GM21515 (cell line): Measurements from ENCODE around the gene CHST6.
"Not testable (repeated sequence)": the region's sequence is repeated elsewhere in the genome, so short reads cannot be mapped to it uniquely, and the experiment has no call there.

Source experiments
- ATAC-seq: cut with Tn5 transposase; IDR thresholded peaks from one replicate; pipeline ENCODE4 v1.9.1; 2021; ENCODE audit not compliant: unreplicated experiment

CHST6 gene

GRCh38 chr16:75503801-75504200, 8.6 kb upstream of the CHST6 start:
- no peak for ATAC-seq

DNA sequence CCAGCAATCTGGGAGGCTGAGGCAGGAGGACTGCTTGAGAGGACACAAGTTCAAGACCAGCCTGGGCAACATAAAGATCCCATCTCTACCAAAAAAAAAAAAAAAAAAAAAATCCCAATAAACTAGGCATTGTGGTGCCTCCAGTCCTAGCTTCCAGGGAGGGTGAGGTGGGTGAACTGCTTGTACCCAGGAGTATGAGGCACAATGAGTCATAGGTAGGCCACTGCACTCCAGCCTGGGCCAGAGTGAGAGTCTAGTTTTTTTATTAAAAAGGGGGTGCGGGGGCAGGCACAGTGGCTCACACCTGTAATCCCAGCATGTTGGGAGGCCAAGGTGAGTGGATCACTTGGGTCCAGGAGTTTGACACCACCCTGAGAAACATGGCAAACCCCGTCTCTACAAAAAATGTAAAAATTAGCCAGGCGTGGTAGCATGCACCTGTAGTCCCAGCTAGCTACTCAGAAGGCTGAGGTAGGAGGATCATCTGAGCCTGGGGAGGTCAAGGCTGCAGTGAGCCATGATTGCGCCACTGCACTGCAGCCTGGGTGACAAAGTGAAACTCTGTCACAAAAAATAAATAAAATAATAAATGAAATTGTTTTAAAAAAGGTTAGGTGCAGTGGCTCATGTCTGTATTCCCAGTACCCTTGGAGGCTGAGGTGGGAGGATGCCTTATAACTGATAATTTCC, 7.8 kb upstream of the CHST6 start:
- no peak for ATAC-seq

DNA sequence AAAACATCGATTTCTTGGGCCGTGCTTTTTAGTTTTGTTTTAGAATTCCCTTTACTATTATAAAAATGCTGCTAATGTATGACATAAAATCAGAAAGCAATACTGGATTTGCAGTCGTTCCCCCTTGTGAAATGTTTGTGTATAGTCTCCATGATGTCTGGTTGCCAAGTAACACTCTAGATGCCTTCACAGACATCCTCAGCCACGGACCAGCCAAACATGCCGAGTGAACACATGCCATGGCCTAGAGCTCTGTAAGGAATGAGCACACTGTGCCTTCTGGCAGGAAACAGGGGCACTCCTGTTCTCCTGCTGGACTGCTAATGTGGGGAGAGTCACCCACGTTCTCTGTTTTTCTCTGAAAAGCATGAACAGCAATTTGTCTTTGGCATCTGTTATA, 6.6 kb upstream of the CHST6 start:
- ATAC-seq = not testable (repeated sequence)

DNA sequence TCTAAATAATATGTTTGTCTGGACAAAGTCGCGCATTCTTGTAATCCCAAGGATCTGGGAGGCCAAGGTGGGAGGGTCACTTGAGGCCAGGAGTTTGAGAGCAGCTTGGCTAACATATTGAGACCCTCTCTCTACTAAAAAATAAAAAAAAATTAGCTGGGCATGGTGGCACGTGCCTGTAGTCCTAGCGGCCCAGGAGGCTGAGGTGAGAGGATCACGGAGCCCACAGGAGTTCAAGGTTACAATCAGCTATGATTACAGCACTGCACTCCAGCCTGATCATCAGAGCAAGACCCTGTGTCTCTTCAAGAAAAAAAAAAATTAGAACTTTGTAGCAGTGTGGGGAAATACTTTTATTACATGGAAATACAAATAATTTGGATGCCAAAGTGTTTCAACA, 6.1 kb upstream of the CHST6 start:
- ATAC-seq = no peak

- not testable (repeated sequence) for ATAC-seq
Observed at GRCh38 chr16:75498605-75499322, 3.5 kb upstream of the CHST6 start.

- no peak for ATAC-seq
Observed at GRCh38 chr16:75497558-75497957, 2.3 kb upstream of the CHST6 start.

- no peak for ATAC-seq
Observed at GRCh38 chr16:75494661-75495075, 573 bp downstream of the CHST6 start.

- ATAC-seq = no peak
Observed at GRCh38 chr16:75494184-75494583, 1.1 kb downstream of the CHST6 start.

- no peak for ATAC-seq
Observed at GRCh38 chr16:75491876-75492275, 3.4 kb downstream of the CHST6 start.

GRCh38 chr16:75488322-75488721, 6.9 kb downstream of the CHST6 start:
- no peak for ATAC-seq

DNA sequence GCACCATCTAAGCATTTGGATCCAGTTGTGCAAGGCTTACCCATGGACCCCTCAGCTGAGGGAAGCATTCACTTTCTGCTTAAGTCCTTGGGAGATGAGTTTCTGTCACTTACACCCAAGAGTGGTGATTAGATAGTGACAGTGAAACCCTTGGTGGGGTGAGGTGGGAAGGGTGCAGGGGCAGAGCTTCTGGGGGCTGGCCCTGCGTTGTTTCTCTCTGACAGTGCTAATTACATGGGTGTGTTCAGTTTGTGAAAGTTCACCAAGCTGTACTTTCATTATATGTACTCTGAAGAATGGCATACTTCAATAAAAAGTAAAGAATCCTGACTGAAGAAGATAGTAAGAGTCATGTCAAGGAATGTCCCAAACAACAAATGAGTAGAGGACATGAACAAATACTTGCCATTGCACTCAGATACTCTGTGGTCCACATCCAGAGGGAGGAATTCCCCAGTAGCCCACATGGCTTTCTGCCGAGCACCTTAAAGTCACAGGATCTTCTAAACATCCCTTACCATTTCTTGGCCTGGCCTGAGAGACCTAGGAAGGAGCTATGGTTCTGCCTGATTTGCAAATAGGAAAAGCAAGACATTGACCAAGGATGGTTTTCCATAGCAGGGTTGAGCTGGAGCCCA, 8.4 kb downstream of the CHST6 start:
- peak; percentile 49 for ATAC-seq

- ATAC-seq = no peak
Observed at GRCh38 chr16:75486014-75486675, 9.1 kb downstream of the CHST6 start.

DNA sequence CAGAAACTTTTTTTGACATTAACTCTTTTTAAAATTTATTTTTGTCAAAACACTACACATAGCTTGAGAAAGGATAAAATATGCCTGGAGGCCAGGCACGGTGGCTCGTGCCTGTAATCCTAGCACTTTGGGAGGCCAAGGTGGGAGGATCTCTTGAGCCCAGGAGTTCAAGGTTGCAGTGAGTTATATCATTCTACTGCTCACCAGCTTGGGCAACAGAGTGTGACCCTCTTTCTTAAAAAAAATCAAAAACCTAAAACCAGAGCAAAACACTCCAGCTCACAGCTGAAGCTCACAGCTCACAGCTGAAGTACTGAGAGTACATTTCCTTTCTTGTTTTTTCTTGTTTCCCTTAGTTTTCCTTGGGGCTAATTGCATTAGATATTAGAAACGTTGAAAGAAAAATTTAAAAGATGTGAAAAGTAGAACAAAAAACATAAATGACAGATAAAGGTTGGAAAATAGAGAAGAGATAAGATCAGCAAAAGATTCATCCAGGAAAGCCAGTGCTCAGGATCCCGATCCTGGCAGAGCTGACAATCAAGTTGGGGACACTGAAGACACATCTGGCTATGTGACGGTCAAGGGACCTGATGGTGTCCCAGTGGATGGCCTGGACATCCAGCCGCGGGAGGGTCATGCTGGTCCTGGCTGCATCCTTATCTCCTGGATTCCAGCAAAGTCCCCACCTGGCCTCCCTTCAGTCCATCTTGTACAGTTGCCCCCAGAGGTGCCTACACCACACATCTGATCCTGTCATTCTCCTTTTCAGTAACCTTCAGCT, 9.8 kb downstream of the CHST6 start:
- no peak for ATAC-seq

DNA sequence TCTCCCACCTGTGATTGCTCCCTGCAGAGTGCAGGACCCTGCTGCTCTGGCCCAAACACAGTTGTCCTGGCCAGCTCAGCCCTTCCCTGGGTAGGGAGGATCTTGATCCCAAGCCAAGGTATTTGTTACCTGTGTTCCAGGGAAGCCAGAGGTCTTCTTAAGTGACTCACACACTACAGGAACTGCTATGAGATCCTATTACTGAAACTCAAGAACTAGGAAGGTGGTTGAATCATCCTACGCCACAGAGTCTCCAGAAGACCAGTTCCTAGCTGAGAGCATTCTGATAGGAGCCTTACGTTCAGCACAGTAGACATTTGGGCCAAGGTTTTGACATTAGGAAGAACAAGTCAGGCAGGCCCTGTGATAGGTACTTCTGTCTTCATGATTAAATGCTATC, 12.0 kb downstream of the CHST6 start:
- ATAC-seq = no peak

GRCh38 chr16:75482434-75483205, 12.6 kb downstream of the CHST6 start:
- no peak for ATAC-seq

- no peak for ATAC-seq
Observed at GRCh38 chr16:75481475-75481874, 13.8 kb downstream of the CHST6 start.

- ATAC-seq = no peak
Observed at GRCh38 chr16:75479421-75479990, 15.7 kb downstream of the CHST6 start.

DNA sequence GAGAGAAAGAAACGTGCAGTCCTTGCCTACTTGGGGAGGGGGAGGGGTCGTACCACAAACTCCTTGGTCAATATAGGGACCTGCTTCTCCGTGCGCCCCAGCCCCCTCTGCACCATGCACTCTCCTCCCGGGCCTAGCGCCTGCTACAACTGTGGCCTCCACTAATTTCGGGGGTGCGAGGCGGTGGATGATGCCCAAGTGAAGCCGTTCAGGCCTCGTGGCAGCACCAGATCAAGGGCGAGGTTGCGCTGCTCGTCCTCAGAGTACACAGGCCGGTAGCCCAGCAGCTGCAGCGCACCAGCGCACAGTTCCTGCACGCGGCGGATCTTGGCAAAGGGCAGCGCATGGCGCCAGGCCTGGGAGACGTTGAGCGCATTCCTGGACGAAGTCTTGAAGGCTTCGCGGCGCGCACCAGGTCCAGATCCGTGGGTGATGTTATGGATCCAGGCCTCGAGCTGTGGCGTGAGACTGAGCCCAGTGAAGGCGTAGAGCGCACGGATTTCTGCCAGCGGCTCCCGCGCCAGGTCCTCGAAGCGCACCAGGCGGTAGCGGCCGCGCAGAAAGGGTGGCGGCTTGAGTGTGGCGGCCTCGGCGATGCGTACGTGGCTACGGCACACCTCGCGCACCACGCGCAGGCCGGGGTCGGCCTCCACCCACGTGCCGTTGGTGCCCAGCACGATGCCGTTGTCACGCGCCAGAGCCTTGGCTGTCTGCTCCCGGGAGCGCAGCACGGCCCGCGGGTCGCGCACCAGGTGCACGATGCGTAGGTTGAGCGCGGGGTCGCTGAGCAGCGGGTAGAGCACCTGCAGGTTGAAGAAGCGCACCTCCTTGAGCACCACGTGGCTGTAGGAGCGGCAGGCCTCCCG, 16.5 kb downstream of the CHST6 start:
- ATAC-seq = no peak
